A549 (cell line): ENCODE data around the gene PPM1H. TPM values are rescaled to one million over a fixed set of nuclear protein-coding genes. Genes with fewer than 3 reads are reported as not detected.

Source experiments
- ATAC-seq, 2 experiments: fragments of 200-7000 bp in 1 of 2; fragments of >200 bp in 1 of 2; cut with Nextera tagmentation in 1 of 2; cut with Tn5 transposase in 1 of 2; 3 replicates each; pipeline versions ENCODE4 v1.8.0 to v1.9.1; 2018 to 2020; ENCODE audit warnings: mild to moderate bottlenecking in 1 of 2, moderate library complexity in 1 of 2
- CTCF ChIA-PET: fragments of 300-600 bp; sonication (Branson Sonifier 250); formaldehyde crosslinking; extraction: SDS; loops from one replicate; lab custom pipeline; 2021; ENCODE audit warnings: antibody characterized with exemption, inconsistent platforms; lab: Yijun Ruan, JAX
- POLR2A ChIA-PET: fragments of 350-600 bp; formaldehyde crosslinking; extraction: SDS; loops from one replicate; lab custom pipeline; 2021; ENCODE audit warnings: antibody characterized with exemption, inconsistent platforms; lab: Yijun Ruan, JAX
- DNase-seq, 2 experiments: peaks; one replicate each; pipeline versions ENCODE4 v3.0.0 to v3.0.0-alpha.2; 2011 to 2016; ENCODE audit warnings: low read depth in 1 of 2, low spot score in 1 of 2
- FAIRE-seq: peaks from 2 replicates; lab custom pipeline; 2011; peaks lifted over from hg19 to GRCh38; lab: Jason Lieb, UNC
- H3K27ac ChIP-seq, 2 experiments: fragments of >200 bp; sonication (Bioruptor Twin); formaldehyde crosslinking; 3 replicates each; pipeline ENCODE4 v1.5.1; 2016 to 2017
- H3K4me1 ChIP-seq: fragments of >200 bp; sonication (Bioruptor Twin); formaldehyde crosslinking; 3 replicates; pipeline ENCODE4 v1.6.1; 2016
- H3K4me2 ChIP-seq: fragments of >200 bp; sonication (Bioruptor Twin); formaldehyde crosslinking; 3 replicates; pipeline ENCODE4 v1.6.1; 2016
- H3K4me3 ChIP-seq: fragments of >200 bp; sonication (Bioruptor Twin); formaldehyde crosslinking; 3 replicates; pipeline ENCODE4 v1.5.1; 2016
- H3K9me3 ChIP-seq: fragments of >200 bp; sonication (Bioruptor Twin); formaldehyde crosslinking; 3 replicates; pipeline ENCODE4 v1.6.1; 2016
- ATOH8 ChIP-seq: fragments of 250-450 bp; sonication (Bioruptor Pico); IDR thresholded peaks from 2 replicates; pipeline ENCODE4 v1.5.0; 2020; ENCODE audit warnings: low read depth, mild to moderate bottlenecking, moderate library complexity
- CBX2 ChIP-seq: fragments of 200-600 bp; sonication (generic); IDR thresholded peaks from 2 replicates; pipeline ENCODE4 v1.6.1; 2016; ENCODE audit warnings: low read depth, mild to moderate bottlenecking, borderline replicate concordance
- CBX8 ChIP-seq: fragments of 200-600 bp; sonication (generic); IDR thresholded peaks from 2 replicates; pipeline ENCODE4 v1.6.1; 2016
- CHD4 ChIP-seq: fragments of 200-600 bp; sonication (generic); IDR thresholded peaks from 2 replicates; pipeline ENCODE4 v1.6.1; 2016; ENCODE audit warnings: antibody characterized with exemption, mild to moderate bottlenecking, borderline replicate concordance
- EP300 ChIP-seq, 2 experiments: fragments of >200 bp; sonication (Bioruptor Twin); formaldehyde crosslinking; IDR thresholded peaks; 2 replicates in 1 of 2; 3 replicates in 1 of 2; pipeline ENCODE4 v1.6.1; 2016 to 2017
- FOSB ChIP-seq: fragments of 250-450 bp; sonication (Bioruptor Pico); IDR thresholded peaks from 2 replicates; pipeline ENCODE4 v1.5.0; 2020; ENCODE audit warnings: mild to moderate bottlenecking, moderate library complexity
- FOSL2 ChIP-seq, 2 experiments: fragments of 450-650 bp in 1 of 2; fragments of >200 bp in 1 of 2; sonication (Bioruptor Twin) in 1 of 2; formaldehyde crosslinking; IDR thresholded peaks; 2 replicates each; pipeline versions ENCODE4 v1.5.0 to v1.6.1; 2016 to 2020; ENCODE audit warnings: mild to moderate bottlenecking in 1 of 2, moderate library complexity in 1 of 2
- HDAC2 ChIP-seq: fragments of 200-600 bp; sonication (generic); IDR thresholded peaks from 2 replicates; pipeline ENCODE4 v1.6.1; 2016
- HES2 ChIP-seq: fragments of >200 bp; sonication (Bioruptor Twin); formaldehyde crosslinking; IDR thresholded peaks from 2 replicates; pipeline ENCODE4 v1.6.1; 2016
- HMGXB4 ChIP-seq: fragments of 250-450 bp; sonication (Bioruptor Pico); IDR thresholded peaks from 2 replicates; pipeline ENCODE4 v1.5.0; 2021; ENCODE audit warnings: mild to moderate bottlenecking, moderate library complexity, borderline replicate concordance
- HOXB13 ChIP-seq: fragments of 250-450 bp; sonication (Bioruptor Pico); IDR thresholded peaks from 2 replicates; pipeline ENCODE4 v1.5.0; 2020; ENCODE audit warnings: low read depth, mild to moderate bottlenecking, moderate library complexity
- JUN ChIP-seq, 2 experiments: fragments of >200 bp; sonication (Bioruptor Twin); formaldehyde crosslinking; IDR thresholded peaks; 2 replicates in 1 of 2; 3 replicates in 1 of 2; pipeline ENCODE4 v1.6.1; 2016 to 2017
- JUNB ChIP-seq: fragments of >200 bp; sonication (Bioruptor Twin); formaldehyde crosslinking; IDR thresholded peaks from 2 replicates; pipeline ENCODE4 v1.6.1; 2016
- KDM1A ChIP-seq: fragments of 200-600 bp; sonication (generic); IDR thresholded peaks from 2 replicates; pipeline ENCODE4 v1.6.1; 2016; ENCODE audit warnings: low read depth, mild to moderate bottlenecking
- KDM5A ChIP-seq: fragments of 200-600 bp; sonication (generic); IDR thresholded peaks from 2 replicates; pipeline ENCODE4 v1.6.1; 2016; ENCODE audit warnings: antibody characterized with exemption, mild to moderate bottlenecking
- MAFK ChIP-seq: fragments of 450-650 bp; IDR thresholded peaks from 2 replicates; pipeline ENCODE4 v1.6.1; 2014; ENCODE audit not compliant: partially characterized antibody
- NFE2L2 ChIP-seq: fragments of 150-350 bp; conservative IDR thresholded peaks from 2 replicates; pipeline ENCODE4 v1.6.1; 2014; ENCODE audit warnings: low read length
- NR3C1 ChIP-seq: fragments of >200 bp; sonication (Bioruptor Twin); formaldehyde crosslinking; IDR thresholded peaks from 3 replicates; pipeline ENCODE4 v1.6.1; 2017
- PBX3 ChIP-seq: IDR thresholded peaks from 2 replicates; pipeline ENCODE4 v1.6.1; 2012
- POLR2A ChIP-seq: IDR thresholded peaks from 2 replicates; pipeline ENCODE4 v1.6.1; 2012; ENCODE audit warnings: mild to moderate bottlenecking, low read length
- RAD21 ChIP-seq, 2 experiments: fragments of >200 bp in 1 of 2; sonication (Bioruptor Twin) in 1 of 2; formaldehyde crosslinking in 1 of 2; IDR thresholded peaks in 1 of 2; conservative IDR thresholded peaks in 1 of 2; 2 replicates in 1 of 2; 3 replicates in 1 of 2; pipeline ENCODE4 v1.6.1; 2012 to 2018; ENCODE audit warnings: inconsistent platforms in 1 of 2
- RARB ChIP-seq: fragments of 250-450 bp; sonication (Bioruptor Pico); IDR thresholded peaks from 2 replicates; pipeline ENCODE4 v1.8.0; 2021; ENCODE audit warnings: mild to moderate bottlenecking, moderate library complexity
- RCOR1 ChIP-seq: fragments of 150-350 bp; IDR thresholded peaks from 2 replicates; pipeline ENCODE4 v1.6.1; 2014; ENCODE audit warnings: antibody characterized with exemption, low read length, low read depth
- REST ChIP-seq: fragments of 200-600 bp; sonication (generic); IDR thresholded peaks from 2 replicates; pipeline ENCODE4 v1.6.1; 2016; ENCODE audit warnings: antibody characterized with exemption, mild to moderate bottlenecking, moderate library complexity
- SMC3 ChIP-seq: fragments of >200 bp; sonication (Bioruptor Twin); formaldehyde crosslinking; IDR thresholded peaks from 3 replicates; pipeline ENCODE4 v1.6.1; 2018; ENCODE audit warnings: inconsistent platforms
- TP53 ChIP-seq: fragments of 250-450 bp; sonication (Bioruptor Pico); IDR thresholded peaks from 2 replicates; pipeline ENCODE4 v1.5.0; 2021; ENCODE audit warnings: mild to moderate bottlenecking, moderate library complexity
- ZFP36 ChIP-seq: fragments of 450-650 bp; IDR thresholded peaks from 2 replicates; pipeline ENCODE4 v1.6.1; 2014; ENCODE audit warnings: borderline replicate concordance; ENCODE audit not compliant: partially characterized antibody
- WGBS: methylation state at CpG from one replicate; pipeline ENCODE4 v1.1.6; 2017; ENCODE audit errors: missing lambda C conversion rate; 5-methylcytosine and 5-hydroxymethylcytosine counted together
- polyA plus RNA-seq, 4 experiments: library from polyadenylated mRNA; depleted of rRNA in 3 of 4; stranded (reverse); fragments of >200 nt; fragmentation: RNase III in 1 of 4; extraction: RNeasy Plus Mini Kit Qiagen cat#74134 plus additional on column Dnase treatment in 1 of 4; gene quantifications; 2 replicates in 3 of 4; 3 replicates in 1 of 4; pipeline ENCODE4 v1.2.3, GENCODE V29; 2011 to 2017

Gene PPM1H
- polyA plus RNA-seq, 2 of the 4 experiments (the other 2 are of a cell fraction), result 7.8 TPM

GRCh38 chr12:62907078-62907477 is 27.9 kb downstream of the PPM1H start:
- ChIA-PET CTCF (interaction anchor here (1.2 to 2.0 kb wide), 2 partner anchors 28 to 33 kb away, joined by 3 to 5 read pairs; partner anchors contain the start of gene PPM1H), POLR2A (no interaction called here)

GRCh38 chr12:62903151-62903550 is 31.8 kb downstream of the PPM1H start:
- ATAC-seq (no peak), DNase-seq (no peak)
- POLR2A ChIA-PET, result no interaction called here
- Histone ChIP-seq H3K4me3 (no peak overlapping the region), H3K4me1 (no peaks in the 10 kb centered on the region), H3K27ac (no peak overlapping the region), H3K9me3 (no peaks in the 10 kb centered on the region), H3K4me2 (no peak overlapping the region)
- WGBS, result 89% methylated on average over 4 of the region's 4 CpGs
- CTCF ChIA-PET, result no interaction called here
- TF ChIP-seq SMC3, result no peak
- TF ChIP-seq KDM5A, result no peak
- no peak for TF ChIP-seq JUN (IDR thresholded peaks at IDR 0.05)
- TF ChIP-seq POLR2A, result no peak
- TF ChIP-seq HMGXB4 (CRISPR knock-in tag), result no peak
- no peak for TF ChIP-seq FOSB (CRISPR knock-in tag)
- TF ChIP-seq MAFK, result no peak
- TF ChIP-seq HOXB13 (CRISPR knock-in tag), result no peak
- TF ChIP-seq CBX8, result no peak
- no peak for TF ChIP-seq PBX3
- TF ChIP-seq NR3C1, result no peak
- no peak for TF ChIP-seq TP53 (CRISPR knock-in tag)
- no peak for TF ChIP-seq RAD21 (conservative IDR thresholded peaks at IDR 0.05 in 1 of 2, IDR thresholded peaks at IDR 0.05 in 1 of 2)
- no peak for TF ChIP-seq RCOR1
- no peak for TF ChIP-seq NFE2L2
- TF ChIP-seq, all 56 proteins: peak for 0
- FAIRE-seq, result no peak

More at GRCh38 chr12:62907078-62907477, 27.9 kb downstream of the PPM1H start:
- no peak for DNase-seq
- no peak for FAIRE-seq
- Histone ChIP-seq H3K4me2 (no peak overlapping the region), H3K9me3 (no peaks in the 10 kb centered on the region), H3K4me1 (no peaks in the 10 kb centered on the region), H3K4me3 (no peak overlapping the region), H3K27ac (no peak overlapping the region)
- whole genome bisulfite sequencing, result 35% methylated on average over 1 of the region's 1 CpG
- no peak for ATAC-seq
- TF ChIP-seq HES2 (no peak), EP300 (IDR thresholded peaks at IDR 0.05) (no peak), KDM1A (no peak), ZFP36 (no peak), CHD4 (no peak), REST (no peak), ATOH8 (no peak), CBX2 (no peak), POLR2A (no peak), HDAC2 (no peak), JUNB (no peak), HOXB13 (CRISPR knock-in tag) (no peak), FOSL2 (IDR thresholded peaks at IDR 0.05) (no peak), FOSL2 (CRISPR knock-in tag; IDR thresholded peaks at IDR 0.05) (no peak), RARB (CRISPR knock-in tag) (no peak)
